GM03348 (cell line): ENCODE data around the gene DMAC2.
"Not testable (repeated sequence)": the region's sequence is repeated elsewhere in the genome, so short reads cannot be mapped to it uniquely, and the experiment has no call there.

Experiments used
- DNase-seq: peaks from one replicate; pipeline ENCODE4 v3.0.0; 2012; ENCODE audit warnings: low spot score

DMAC2 gene

DNA sequence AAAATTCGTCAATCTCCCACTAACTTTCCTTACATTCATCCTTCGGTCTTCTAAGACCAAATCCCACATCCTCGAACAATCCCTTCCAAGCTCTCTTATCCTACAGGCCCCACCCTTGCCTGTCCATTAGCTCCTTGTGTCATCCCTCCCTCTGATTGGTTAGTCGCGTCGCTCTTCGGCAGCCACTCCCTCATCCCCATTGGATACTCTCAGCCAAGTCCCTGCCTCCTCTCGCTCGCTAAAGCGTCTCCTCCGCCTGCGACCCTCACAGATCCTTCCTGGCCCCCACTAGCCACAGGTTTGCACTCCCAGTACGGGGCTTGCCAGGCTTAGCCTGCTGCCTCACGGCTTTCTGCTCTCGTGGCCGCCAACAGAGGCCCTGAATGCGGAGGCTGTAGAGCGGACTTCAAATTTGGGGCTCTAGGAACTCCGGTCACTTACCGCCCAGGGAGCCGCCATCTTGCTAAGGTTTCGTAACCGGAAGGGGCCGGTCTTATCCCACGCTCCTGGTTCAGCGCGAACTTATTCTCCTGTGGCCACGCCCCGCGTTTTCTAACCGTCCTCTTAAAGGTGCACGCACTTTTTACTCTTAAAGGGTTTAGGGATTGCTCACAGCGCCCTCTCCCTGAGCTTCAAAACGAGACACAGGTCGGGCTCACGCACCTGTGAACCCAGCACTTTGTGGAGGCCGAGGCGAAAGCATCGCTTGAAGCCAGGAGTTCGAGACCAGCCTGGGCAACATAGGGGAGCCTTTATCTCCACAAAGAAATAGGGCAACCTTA is at the start of gene DMAC2:
TSS of gene DMAC2 (minus strand) at position 472 of the 782 bp plus-strand sequence. CDS start at position 459, 13 bp downstream.
- DNase-seq = peak; percentile 98

GRCh38 chr19:41486953-41487352 is 47.2 kb upstream of the DMAC2 start:
- not testable (repeated sequence) for DNase-seq

DNA sequence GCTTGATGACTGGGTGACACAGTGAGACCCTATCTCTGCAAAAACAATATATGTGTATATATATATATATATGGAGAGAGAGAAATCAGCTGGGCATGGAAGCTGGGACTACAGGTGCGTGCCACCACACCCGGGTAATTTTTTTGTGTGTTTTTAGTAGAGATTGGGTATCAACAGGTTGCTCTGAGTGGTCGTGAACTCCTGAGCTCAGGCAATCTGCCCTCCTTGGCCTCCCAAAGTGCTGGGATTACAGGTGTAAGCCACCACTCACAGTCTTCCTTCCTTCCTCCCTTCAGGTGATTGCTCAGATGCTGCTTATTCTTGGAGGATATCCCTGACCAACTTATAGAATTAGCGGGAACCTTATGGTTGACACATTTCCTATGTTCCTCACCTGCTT is 45.1 kb upstream of the DMAC2 start:
- no peak for DNase-seq

GRCh38 chr19:41480336-41480735 is 40.6 kb upstream of the DMAC2 start:
- DNase-seq = no peak

GRCh38 chr19:41479757-41480191 is 40.1 kb upstream of the DMAC2 start:
- DNase-seq = no peak

DNA sequence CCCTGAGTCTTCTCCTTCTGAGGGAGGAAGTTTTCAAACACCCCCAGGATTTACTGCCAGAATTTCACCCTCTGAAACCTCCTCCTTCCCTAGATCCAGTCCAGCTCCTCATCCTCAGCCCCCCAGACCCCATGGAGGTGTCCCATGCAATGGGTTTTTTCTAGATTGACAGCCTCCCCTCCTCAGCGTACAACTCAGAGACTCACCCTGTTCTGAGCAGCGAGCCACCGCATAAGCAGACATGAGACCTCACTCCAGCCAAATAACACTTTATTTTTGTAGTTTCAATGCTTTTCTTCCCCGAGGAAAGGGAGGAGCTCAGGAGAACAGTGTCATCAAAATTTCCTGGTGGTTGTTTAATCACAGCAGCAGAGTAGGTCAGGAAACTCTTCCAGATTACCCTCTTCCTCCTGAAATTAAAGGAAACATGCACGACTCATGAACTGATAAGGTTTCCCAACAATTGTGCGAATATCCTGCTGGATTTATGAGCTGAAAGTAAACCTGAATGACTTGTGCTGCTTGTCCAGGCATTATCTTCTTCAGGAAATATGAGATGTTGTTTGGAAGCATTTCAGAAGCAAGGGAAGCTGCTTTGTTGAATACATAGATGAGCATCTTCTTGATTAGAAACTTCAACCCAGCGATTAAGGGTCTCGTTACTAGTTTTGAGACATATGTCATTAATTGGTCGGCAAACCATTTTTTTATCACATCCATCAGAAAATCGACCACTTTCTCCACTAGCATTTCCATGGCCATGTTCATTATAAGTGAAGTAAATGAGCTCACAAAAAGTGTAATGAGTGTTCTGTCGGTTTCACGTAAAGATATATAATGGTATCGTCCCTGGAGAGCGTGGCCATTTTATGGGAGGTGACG is 39.4 kb upstream of the DMAC2 start:
- DNase-seq = no peak

DNA sequence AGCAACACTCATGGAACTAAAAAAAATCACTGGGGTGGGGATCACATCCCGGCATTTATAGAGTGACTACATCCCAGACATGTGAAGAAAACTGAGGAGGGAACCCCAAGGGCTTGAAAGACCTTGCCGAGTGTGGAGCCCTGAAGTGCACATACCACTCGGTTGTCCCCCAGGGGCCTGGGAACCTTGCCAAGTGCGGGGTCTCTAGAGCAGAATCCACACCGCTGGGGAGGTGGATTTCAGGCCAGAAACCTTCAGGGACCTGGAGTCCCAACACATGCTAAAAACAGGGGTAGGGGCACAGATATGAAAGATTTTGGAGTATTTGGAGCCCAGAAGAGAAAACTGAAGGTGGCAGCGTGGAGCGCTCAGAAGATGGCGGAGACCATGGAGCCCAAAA is 38.5 kb upstream of the DMAC2 start:
- no peak for DNase-seq

DNA sequence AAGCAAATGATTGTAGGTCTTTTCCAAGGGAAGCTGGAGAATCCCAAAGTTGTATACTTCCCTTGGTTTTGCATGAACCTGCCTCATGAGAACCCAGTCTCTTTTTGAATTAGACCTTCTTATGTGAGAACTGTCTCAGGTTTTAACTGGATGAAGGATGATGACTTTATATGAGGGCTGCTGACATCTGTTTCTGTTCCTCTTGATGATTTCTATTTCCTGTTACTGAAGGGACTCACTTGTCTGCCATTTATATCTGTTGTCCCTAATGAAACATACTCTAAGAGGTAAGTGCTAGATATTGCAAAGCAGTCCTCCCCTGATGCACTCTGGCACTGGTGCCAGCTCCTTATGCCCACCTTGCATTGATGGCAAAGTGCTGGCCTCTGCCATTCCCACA is 36.9 kb upstream of the DMAC2 start:
- no peak for DNase-seq

DNA sequence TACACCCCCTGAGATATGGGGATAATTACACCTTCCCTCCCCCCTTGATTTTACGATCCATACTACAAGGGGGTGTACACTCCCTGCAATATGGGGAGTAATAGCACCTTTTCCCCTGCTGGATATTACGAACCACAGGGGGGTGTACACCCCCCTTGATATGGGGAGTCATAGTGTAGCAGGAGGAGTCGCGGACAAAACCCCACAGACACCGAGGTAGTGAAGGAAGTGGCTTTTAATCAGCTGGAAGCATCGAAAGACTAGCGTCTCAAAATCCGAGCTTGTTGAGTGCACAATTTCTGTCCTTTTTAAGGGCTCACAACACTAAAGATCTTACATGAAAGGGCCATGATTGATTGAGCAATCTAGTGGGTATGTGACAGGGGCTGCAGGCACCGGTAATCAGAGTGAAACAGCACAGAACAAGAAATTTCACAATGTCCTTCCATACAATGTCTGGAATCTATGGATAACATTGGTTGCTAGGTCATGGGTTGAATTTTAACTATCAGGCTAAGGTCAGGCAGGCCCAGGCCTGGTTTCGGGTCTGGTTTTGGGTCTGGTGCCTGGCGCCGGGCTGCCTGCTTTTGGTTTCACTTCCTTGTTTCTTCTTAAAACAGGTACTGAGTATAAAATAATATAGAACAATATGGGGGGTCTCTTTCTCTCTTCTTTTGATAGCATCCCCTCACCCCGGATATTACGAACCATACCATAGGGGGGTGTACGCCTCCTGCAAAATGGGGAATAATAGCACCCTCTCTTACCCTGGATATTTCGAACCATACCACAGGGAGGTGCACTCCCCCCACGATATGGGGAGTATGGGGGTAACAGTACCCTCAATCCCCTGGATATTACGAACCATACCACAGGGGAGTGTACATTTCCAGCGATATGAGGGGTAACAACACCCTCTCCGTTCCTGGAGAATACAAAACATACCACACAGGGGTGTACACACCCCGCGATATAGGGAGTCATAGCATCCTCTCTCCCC is 23.8 kb upstream of the DMAC2 start:
- DNase-seq = not testable (repeated sequence)

DNA sequence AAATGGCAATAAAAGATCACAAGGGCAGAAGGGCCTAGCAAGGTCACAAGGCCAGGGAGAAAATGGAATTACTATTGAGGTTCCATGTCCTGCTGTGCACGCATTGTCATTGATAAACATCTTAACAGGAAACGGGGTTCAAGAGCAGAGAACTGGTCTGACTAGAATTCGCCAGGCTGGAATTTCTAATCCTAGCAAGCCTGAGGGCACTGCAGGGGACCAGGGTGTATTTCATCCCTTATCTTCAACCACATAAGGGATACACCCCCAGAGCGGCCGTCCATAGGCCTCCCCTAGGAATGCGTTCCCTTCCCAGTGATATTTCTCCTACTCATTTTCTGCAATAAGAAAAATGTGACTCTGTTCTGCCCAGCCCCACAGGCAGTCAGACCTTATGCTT is 22.8 kb upstream of the DMAC2 start:
- no peak for DNase-seq

- no peak for DNase-seq
These were observed 17.5 kb upstream of the DMAC2 start for GRCh38 chr19:41457241-41457640.

- peak; percentile 49 for DNase-seq
These were observed 16.7 kb upstream of the DMAC2 start for GRCh38 chr19:41456342-41456918.

DNA sequence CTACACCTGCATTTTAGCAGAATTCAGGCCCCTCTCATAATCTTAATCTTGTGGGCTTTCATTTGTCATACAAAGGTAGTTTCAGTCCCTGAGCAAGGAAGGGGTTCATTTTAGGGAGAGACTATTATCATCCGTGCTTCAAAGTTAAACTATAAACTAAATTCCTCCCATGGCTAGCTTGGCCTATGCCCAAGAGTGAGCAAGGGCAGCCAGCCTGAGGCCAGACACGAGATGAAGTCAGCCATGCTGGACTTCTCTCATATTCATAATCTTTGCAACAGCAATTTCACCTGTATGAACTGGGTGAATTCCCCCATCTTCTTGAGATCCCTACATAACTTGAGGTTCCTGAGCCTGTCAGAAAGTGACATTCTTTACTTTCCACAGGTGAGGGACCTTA is 16.2 kb upstream of the DMAC2 start:
- no peak for DNase-seq

DNA sequence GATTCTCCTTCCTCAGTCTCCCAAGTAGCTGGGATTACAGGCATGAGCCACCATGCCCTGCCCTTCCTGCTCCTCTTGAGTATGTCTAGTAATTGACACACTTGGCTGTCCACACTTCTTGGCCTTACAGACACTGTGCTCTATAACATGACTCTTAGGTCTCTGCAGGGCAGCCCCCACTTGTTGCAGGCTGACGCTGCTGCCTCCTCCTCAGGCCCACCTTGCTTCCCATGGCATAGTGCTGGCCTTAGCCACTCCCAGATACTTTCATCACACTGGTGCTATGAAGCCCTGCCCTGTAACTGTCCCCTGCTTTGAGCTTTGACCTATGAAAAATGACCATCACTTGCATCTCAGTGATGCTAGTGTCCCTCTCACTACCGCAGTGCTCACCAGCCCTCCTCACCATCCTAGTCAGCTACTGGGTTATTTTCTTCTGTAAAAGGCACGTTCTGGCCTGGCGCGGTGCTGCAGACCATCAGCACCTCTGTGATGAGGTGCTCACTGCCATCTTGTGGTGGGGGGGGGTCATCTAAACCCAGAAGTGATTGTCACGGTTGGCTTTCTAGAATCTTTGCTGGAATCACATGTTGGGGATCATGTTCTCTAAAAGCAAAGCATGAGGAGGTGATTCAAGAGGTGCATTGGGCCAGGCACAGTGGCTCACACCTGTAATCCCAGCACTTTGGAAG is 13.0 kb upstream of the DMAC2 start:
- no peak for DNase-seq

DNA sequence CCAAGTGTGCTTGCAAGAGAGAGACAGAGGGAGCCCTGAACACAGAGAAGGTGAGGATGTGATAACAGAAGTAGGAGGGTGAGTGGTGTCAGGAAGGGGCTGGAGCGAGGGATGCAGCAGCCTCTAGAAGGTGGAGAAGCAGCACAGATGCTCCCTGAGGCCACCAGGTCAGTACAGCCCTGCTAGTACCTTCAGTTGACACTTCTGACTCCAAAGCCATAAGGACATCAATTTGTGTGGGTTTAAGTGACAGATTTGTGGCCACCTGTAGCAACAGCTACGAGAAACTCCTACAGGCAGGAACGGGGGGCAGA is 10.1 kb upstream of the DMAC2 start:
- no peak for DNase-seq

GRCh38 chr19:41449079-41449864 is 9.6 kb upstream of the DMAC2 start:
- peak; percentile 93 for DNase-seq

- DNase-seq = no peak
These were observed 8.1 kb upstream of the DMAC2 start for GRCh38 chr19:41447732-41448332.

GRCh38 chr19:41445575-41445974 is 5.9 kb upstream of the DMAC2 start:
- no peak for DNase-seq

DNA sequence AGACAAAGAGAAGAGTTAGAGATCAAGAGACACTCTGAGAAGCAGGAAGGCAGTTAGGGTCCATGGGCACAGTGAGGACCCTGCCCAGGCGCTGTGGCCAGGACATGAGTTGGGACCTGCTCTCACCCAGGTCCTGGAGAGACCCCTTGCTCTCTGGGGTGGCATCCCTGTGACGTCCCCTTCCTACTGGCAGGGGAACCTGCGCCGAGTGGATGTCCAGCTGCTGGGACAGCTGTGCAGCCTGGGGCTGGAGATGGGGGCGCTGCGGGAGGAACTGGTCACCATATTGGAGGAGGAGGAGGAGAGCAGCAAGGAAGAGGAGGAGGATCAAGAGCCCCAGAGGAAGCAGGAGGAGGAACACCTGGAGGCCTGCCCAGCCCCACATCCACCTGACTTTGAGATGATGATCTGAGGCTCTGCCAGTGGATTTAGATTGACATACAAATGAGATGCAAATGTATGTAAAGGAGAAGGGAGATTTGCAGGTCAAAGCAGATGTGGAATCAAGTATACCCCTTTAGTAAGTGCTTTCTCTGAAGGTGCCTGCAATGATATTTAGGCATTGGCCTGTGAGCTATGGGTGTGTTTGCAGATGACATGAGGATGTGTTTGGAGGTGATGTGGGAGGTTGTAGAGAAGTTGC is 4.2 kb upstream of the DMAC2 start:
- DNase-seq = no peak
